Spleen (tissue), 7 donors: ENCODE data around the gene SDS.

ENCODE experiments used
- CTCF ChIP-seq, 11 experiments: fragments of 200-600 bp in 7 of 11; fragments of 450-650 bp in 4 of 11; sonication (generic) in 4 of 11; IDR thresholded peaks in 8 of 11; conservative IDR thresholded peaks in 3 of 11; 1 replicate in 7 of 11; 2 replicates in 4 of 11; pipeline versions ENCODE4 v1.4.0 to v1.8.0; 2016 to 2021; ENCODE audit warnings: antibody characterized with exemption in 11 of 11, inconsistent platforms in 4 of 11, mild to moderate bottlenecking in 1 of 11
- POLR2AphosphoS5 ChIP-seq, 3 donors: sonication (generic); formaldehyde crosslinking; IDR thresholded peaks; one replicate each; pipeline ENCODE4 v1.5.1; 2017; ENCODE audit warnings: antibody characterized with exemption in 3 of 3
- donor health status: DM: no; HTN: no; CAD: no; lungs with moderate emphysema.
- donor health status: DM: no; HTN: no; CAD: no.
- donor health status: DM: no; HTN: no; CAD: no.

- TF ChIP-seq CTCF (IDR thresholded peaks at IDR 0.05 in 8 of 11, conservative IDR thresholded peaks at IDR 0.05 in 3 of 11) = no peak
- TF ChIP-seq POLR2AphosphoS5 (IDR thresholded peaks at IDR 0.05) = no peak
Observed at GRCh38 chr12:113347892-113348291, 55.8 kb downstream of the SDS start.
